SK-N-SH (cell line): ENCODE measurements around the gene PCSK2. TPM values are rescaled to one million over a fixed set of nuclear protein-coding genes. Genes with fewer than 3 reads are reported as not detected.

Experiments used
- CTCF ChIA-PET: fragments of 300-600, 350-600 bp; formaldehyde crosslinking; extraction: SDS; loops from one replicate; lab custom pipeline; 2021; lab: Yijun Ruan, JAX
- POLR2A ChIA-PET: fragments of 350-600 bp; sonication (Branson Sonifier 250); formaldehyde crosslinking; extraction: SDS; loops from one replicate; lab custom pipeline; 2020; ENCODE audit warnings: antibody characterized with exemption, inconsistent platforms; lab: Yijun Ruan, JAX
- DNase-seq: peaks from one replicate; pipeline ENCODE4 v3.0.0; 2012
- H2AFZ ChIP-seq: fragments of 200-600 bp; sonication (generic); 2 replicates; pipeline ENCODE4 v1.8.1; 2016; ENCODE audit warnings: antibody characterized with exemption, mild to moderate bottlenecking, low read depth
- H3F3A ChIP-seq: fragments of 200-600 bp; sonication (generic); replicated peaks from 2 replicates; pipeline ENCODE3; 2016; ENCODE audit warnings: antibody characterized with exemption, mild to moderate bottlenecking; ENCODE audit not compliant: insufficient read depth
- H3K27ac ChIP-seq, 2 experiments: fragments of 200-500 bp in 1 of 2; fragments of 200-600 bp in 1 of 2; sonication (Bioruptor generic) in 1 of 2; sonication (generic), shearing (Covaris generic) in 1 of 2; 2 replicates each; pipeline versions ENCODE4 v1.5.1 to v1.6.1; 2014 to 2016; ENCODE audit warnings: low read depth in 2 of 2, inconsistent platforms in 1 of 2, low read length in 1 of 2, mild to moderate bottlenecking in 1 of 2, mixed read lengths in 1 of 2
- H3K27me3 ChIP-seq: fragments of 200-600 bp; sonication (generic), shearing (Covaris generic); 2 replicates; pipeline ENCODE4 v1.6.1; 2016; ENCODE audit warnings: mixed run types; ENCODE audit not compliant: insufficient read depth
- H3K36me3 ChIP-seq, 2 experiments: fragments of 200-500 bp in 1 of 2; fragments of 200-600 bp in 1 of 2; sonication (Bioruptor generic) in 1 of 2; sonication (generic) in 1 of 2; replicated peaks in 1 of 2; 2 replicates each; pipeline versions ENCODE3 to v1.5.1; 2014 to 2016; ENCODE audit warnings: low read length in 1 of 2, mild to moderate bottlenecking in 1 of 2; ENCODE audit not compliant: insufficient read depth in 2 of 2, control insufficient read depth in 1 of 2
- H3K4me1 ChIP-seq, 2 experiments: fragments of 200-500 bp in 1 of 2; fragments of 200-600 bp in 1 of 2; sonication (Bioruptor generic) in 1 of 2; sonication (generic), shearing (Covaris generic) in 1 of 2; 2 replicates each; pipeline versions ENCODE4 v1.5.1 to v1.6.1; 2014 to 2016; ENCODE audit warnings: low read depth in 1 of 2, low read length in 1 of 2, mixed run types in 1 of 2; ENCODE audit not compliant: insufficient read depth in 2 of 2, control insufficient read depth in 1 of 2
- H3K4me2 ChIP-seq: fragments of 200-600 bp; sonication (generic), shearing (Covaris generic); 2 replicates; pipeline ENCODE4 v1.6.1; 2017; ENCODE audit warnings: mixed run types
- H3K4me3 ChIP-seq, 2 experiments: fragments of 200-500 bp in 1 of 2; fragments of 200-600 bp in 1 of 2; sonication (Bioruptor generic) in 1 of 2; sonication (generic), shearing (Covaris generic) in 1 of 2; 2 replicates each; pipeline versions ENCODE4 v1.5.1 to v1.8.1; 2014 to 2016; ENCODE audit warnings: low read depth in 2 of 2, inconsistent platforms in 1 of 2, low read length in 1 of 2, mild to moderate bottlenecking in 1 of 2, mixed read lengths in 1 of 2, moderate library complexity in 1 of 2
- H3K79me2 ChIP-seq: fragments of 200-600 bp; sonication (generic); 2 replicates; pipeline ENCODE4 v1.8.1; 2017; ENCODE audit warnings: mild to moderate bottlenecking; ENCODE audit not compliant: insufficient read depth
- H3K9ac ChIP-seq: fragments of 200-600 bp; sonication (generic); 2 replicates; pipeline ENCODE4 v1.6.1; 2017; ENCODE audit warnings: mixed run types
- H3K9me2 ChIP-seq: fragments of 200-600 bp; sonication (generic); 2 replicates; pipeline ENCODE4 v1.6.1; 2017; ENCODE audit warnings: mixed run types
- H3K9me3 ChIP-seq: fragments of 200-600 bp; sonication (generic); 2 replicates; pipeline ENCODE4 v1.6.1; 2017; ENCODE audit warnings: mixed run types, mild to moderate bottlenecking, moderate library complexity
- H4K20me1 ChIP-seq: fragments of 200-600 bp; sonication (generic); 2 replicates; pipeline ENCODE4 v1.6.1; 2017; ENCODE audit warnings: mild to moderate bottlenecking, mixed run types; ENCODE audit not compliant: insufficient read depth
- CTCF ChIP-seq: fragments of 200-600 bp; sonication (generic); IDR thresholded peaks from 2 replicates; pipeline ENCODE4 v1.6.1; 2017; ENCODE audit warnings: antibody characterized with exemption, mild to moderate bottlenecking, moderate library complexity
- ELF1 ChIP-seq: IDR thresholded peaks from 2 replicates; pipeline ENCODE4 v1.4.0; 2012
- EP300 ChIP-seq, 2 experiments: IDR thresholded peaks; 2 replicates each; pipeline versions ENCODE4 v1.4.0 to v1.6.1; 2012; ENCODE audit warnings: borderline replicate concordance in 1 of 2, low read depth in 1 of 2, low read length in 1 of 2
- IRF3 ChIP-seq: fragments of 150-350 bp; IDR thresholded peaks from 2 replicates; pipeline ENCODE4 v1.6.1; 2016; ENCODE audit warnings: mild to moderate bottlenecking, low read depth, low read length
- JUND ChIP-seq: IDR thresholded peaks from 2 replicates; pipeline ENCODE4 v1.4.0; 2012
- MAX ChIP-seq: IDR thresholded peaks from 2 replicates; pipeline ENCODE4 v1.4.0; 2012; ENCODE audit warnings: low read depth
- NFIC ChIP-seq: IDR thresholded peaks from 2 replicates; pipeline ENCODE4 v1.4.0; 2012; ENCODE audit warnings: borderline replicate concordance
- NRF1 ChIP-seq: IDR thresholded peaks from 2 replicates; pipeline ENCODE4 v1.6.1; 2012; ENCODE audit warnings: low read depth, mild to moderate bottlenecking, low read length
- RXRA ChIP-seq: IDR thresholded peaks from 2 replicates; pipeline ENCODE4 v1.4.0; 2012; ENCODE audit warnings: low read depth, mild to moderate bottlenecking, borderline replicate concordance
- SMC3 ChIP-seq: IDR thresholded peaks from 2 replicates; pipeline ENCODE4 v1.6.1; 2012; ENCODE audit warnings: low read depth, low read length, improper control_type of control experiment
- WGBS: methylation state at CpG from one replicate; pipeline ENCODE4 v1.1.6; 2017; ENCODE audit warnings: low lambda C conversion rate; 5-methylcytosine and 5-hydroxymethylcytosine counted together
- polyA plus RNA-seq, 3 experiments: library from polyadenylated mRNA; depleted of rRNA; stranded (reverse); fragments of >200 nt; gene quantifications; 2 replicates each; pipeline ENCODE4 v1.2.3, GENCODE V29; 2012

The PCSK2 gene
- polyA plus RNA-seq, 1 of the 3 experiments (the other 2 are of a cell fraction) = not detected

DNA sequence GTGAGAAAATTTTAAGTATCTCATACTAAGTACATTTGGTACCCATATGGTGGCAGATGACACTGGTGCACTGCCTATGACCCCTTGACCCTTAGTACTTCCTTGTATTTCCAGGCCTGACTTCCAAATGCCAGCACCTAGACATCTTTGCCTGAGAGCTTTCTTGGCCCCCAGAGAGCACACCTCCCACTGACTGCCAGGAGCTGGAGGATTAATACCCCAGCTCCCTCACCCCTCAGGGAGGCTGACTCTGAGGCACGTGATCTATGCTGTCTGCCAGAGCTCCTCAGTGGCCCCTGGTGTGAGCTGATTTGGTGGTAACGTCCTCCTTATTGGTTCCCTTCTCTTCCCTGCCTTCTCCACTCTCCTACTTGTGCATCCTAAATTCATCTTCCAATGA is 266.3 kb downstream of the PCSK2 start:
- H3K4me2 ChIP-seq = no peak overlapping the region
- H3K9ac ChIP-seq = no peak overlapping the region
- no peak overlapping the region for H3K27ac ChIP-seq
- H3K4me3 ChIP-seq = no peak overlapping the region
- TF ChIP-seq NRF1 (no peak), JUND (no peak), ELF1 (no peak)
- H3K9me2 ChIP-seq = no peaks in the 10 kb centered on the region
- no peaks in the 10 kb centered on the region for H3K4me1 ChIP-seq
- H3K9me3 ChIP-seq = no peaks in the 10 kb centered on the region
- H3K27me3 ChIP-seq = no peaks in the 10 kb centered on the region; the same call in none of the 2 replicates
- no peaks in the 10 kb centered on the region for H3F3A ChIP-seq
- no peaks in the 10 kb centered on the region for H3K79me2 ChIP-seq
- H3K36me3 ChIP-seq = no peaks in the 10 kb centered on the region
- WGBS = 24% methylated on average over 2 of the region's 2 CpGs
- no peaks in the 10 kb centered on the region for H4K20me1 ChIP-seq
- H2AFZ ChIP-seq = no peak overlapping the region
- DNase-seq = no peak
- POLR2A ChIA-PET = no interaction called here
- CTCF ChIA-PET = interaction anchor here (1.7 to 4.0 kb wide), 2 partner anchors 12 to 61 kb away, joined by 4 to 29 read pairs; no protein-coding TSS in a partner anchor

DNA sequence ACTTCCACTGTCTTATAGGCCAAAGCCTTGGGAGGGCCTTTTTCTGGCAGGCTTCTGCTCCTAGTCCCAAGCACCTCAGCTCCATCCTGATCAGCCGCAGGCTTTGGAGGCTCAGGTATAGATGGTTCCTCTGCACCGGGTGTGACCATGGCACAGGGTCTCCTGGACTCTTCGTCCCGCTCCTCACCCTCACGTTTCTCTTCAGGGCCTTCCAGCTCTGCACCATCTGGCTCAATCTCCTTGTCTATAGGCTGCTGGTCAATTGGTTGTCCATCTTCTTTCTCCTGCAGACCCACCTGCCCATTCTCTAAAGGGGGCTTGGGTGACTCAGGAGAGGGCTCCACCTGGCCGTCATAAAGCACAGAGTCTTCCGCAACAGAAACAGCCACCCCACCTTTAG is 267.4 kb downstream of the PCSK2 start:
- Histone ChIP-seq H4K20me1 (no peaks in the 10 kb centered on the region), H2AFZ (no peak overlapping the region), H3K27ac (no peak overlapping the region), H3K4me2 (no peak overlapping the region)
- CTCF ChIA-PET = interaction anchor here (1.7 to 4.0 kb wide), 2 partner anchors 11 to 62 kb away, joined by 4 to 29 read pairs; no protein-coding TSS in a partner anchor
- no peak for DNase-seq
- 86% methylated on average over 5 of the region's 7 CpGs for WGBS
- TF ChIP-seq IRF3 (no peak), NFIC (no peak), SMC3 (no peak), MAX (no peak), JUND (no peak), RXRA (no peak), ELF1 (no peak), EP300 (IDR thresholded peaks at IDR 0.05; ENCODE audit: borderline replicate concordance in 1 of 2, low read depth in 1 of 2, low read length in 1 of 2) (no peak), CTCF (no peak)
- TF ChIP-seq, all 33 proteins: peak for 0
- Histone ChIP-seq H3K79me2 (no peaks in the 10 kb centered on the region), H3F3A (no peaks in the 10 kb centered on the region), H3K9ac (no peak overlapping the region), H3K4me3 (no peak overlapping the region), H3K36me3 (no peaks in the 10 kb centered on the region), H3K4me1 (no peaks in the 10 kb centered on the region), H3K9me3 (no peaks in the 10 kb centered on the region), H3K27me3 (no peaks in the 10 kb centered on the region; the same call in none of the 2 replicates), H3K9me2 (no peaks in the 10 kb centered on the region)
- POLR2A ChIA-PET = no interaction called here
